Lower leg skin (tissue), 4 donors: ENCODE results near the gene SIRT4. TPM values are rescaled to one million over a fixed set of nuclear protein-coding genes. Genes with fewer than 3 reads are reported as not detected.
"Not testable (repeated sequence)": the region's sequence is repeated elsewhere in the genome, so short reads cannot be mapped to it uniquely, and the experiment has no call there.

Experiments used
- DNase-seq, 2 donors: peaks; one replicate each; pipeline ENCODE4 v3.0.0-alpha.2; 2019; ENCODE audit warnings: low spot score in 2 of 2
- H3K4me3 ChIP-seq: fragments of 200-600 bp; sonication (generic); 2 replicates; pipeline ENCODE4 v1.5.1; 2017; ENCODE audit warnings: mild to moderate bottlenecking, low read depth; ENCODE audit not compliant: poor library complexity, severe bottlenecking
- CTCF ChIP-seq, 3 donors: fragments of 450-650 bp; IDR thresholded peaks; one replicate each; pipeline ENCODE4 v1.5.1; 2016; ENCODE audit warnings: antibody characterized with exemption in 3 of 3, mild to moderate bottlenecking in 3 of 3, moderate library complexity in 2 of 3
- POLR2A ChIP-seq, 2 donors: fragments of 450-650 bp; IDR thresholded peaks; one replicate each; pipeline ENCODE4 v1.6.1; 2016 to 2017; ENCODE audit warnings: antibody characterized with exemption in 2 of 2, mild to moderate bottlenecking in 1 of 2, moderate library complexity in 1 of 2
- WGBS, 2 donors: methylation state at CpG; one replicate each; pipeline ENCODE4 v1.1.5; 2018; 5-methylcytosine and 5-hydroxymethylcytosine counted together
- intact Hi-C: fragments of 100-400 bp; cut with DNase I; formaldehyde crosslinking; loops from one replicate; pipeline ENCODE4 v1.15.0; 2023; ENCODE audit warnings: low total_unique reads
- total RNA-seq, 4 donors: library from RNA; depleted of rRNA; stranded (reverse); fragments of >200 nt; gene quantifications; one replicate each; pipeline ENCODE4 v1.1.0, GENCODE V29; 2016

The SIRT4 gene, protein sequence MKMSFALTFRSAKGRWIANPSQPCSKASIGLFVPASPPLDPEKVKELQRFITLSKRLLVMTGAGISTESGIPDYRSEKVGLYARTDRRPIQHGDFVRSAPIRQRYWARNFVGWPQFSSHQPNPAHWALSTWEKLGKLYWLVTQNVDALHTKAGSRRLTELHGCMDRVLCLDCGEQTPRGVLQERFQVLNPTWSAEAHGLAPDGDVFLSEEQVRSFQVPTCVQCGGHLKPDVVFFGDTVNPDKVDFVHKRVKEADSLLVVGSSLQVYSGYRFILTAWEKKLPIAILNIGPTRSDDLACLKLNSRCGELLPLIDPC
- total RNA-seq: 1 to 10 TPM in 3 of 4 donors, under 1 TPM in 1; 0.49 to 4.1 (median 2.8) TPM

DNA sequence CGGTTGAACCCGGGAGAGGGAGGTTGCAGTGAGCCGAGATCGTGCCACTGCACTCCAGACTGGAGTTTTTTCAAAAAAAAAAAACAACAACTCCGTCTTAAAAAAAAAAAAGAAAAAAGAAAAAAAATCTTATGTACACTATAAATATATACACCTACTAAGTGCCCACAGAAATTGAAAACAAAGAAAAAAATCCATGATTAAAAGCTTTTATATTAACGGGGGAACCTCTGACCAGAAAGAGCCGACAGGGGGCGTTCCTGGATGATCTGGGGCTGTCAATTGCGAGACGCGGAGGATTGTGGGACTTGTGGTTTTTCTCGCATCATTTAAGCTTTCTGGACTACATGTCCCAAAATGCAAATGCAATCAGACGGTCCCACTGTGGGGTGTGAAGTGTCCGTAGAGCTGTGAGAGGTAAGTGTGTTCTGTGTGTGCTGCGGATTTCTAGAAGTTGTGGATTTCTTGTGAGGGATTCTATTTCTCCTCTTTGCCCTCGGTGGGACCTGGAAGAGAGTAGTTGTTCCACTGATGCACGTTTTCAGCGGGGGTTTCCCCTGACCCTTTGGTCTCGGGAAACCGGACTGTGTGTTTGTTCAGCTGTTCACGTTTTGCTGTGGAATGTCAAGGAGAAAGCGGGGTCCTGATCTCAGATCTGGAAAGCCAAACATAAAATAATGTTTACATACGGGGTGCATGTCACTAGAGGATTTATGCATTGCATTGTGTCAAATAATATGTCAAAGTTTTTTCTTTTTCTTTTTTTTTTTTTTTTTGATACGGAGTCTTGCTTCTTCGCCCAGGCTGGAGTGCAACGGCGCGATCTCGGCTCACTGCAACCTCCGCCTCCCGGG, at the start of gene SIRT4:
TSS of gene SIRT4 (plus strand) at position 360 of the 854 bp plus-strand sequence. CDS start 1,241 bp downstream, outside the sequence.
- peak; percentile 92 to 96 for DNase-seq
- 8% methylated on average over 31 of the region's 31 CpGs for WGBS, 2 donors
- peak within 1 kb of the TSS; percentile 50 for H3K4me3 ChIP-seq
- TF ChIP-seq POLR2A (IDR thresholded peaks at IDR 0.05): no peak
- intact Hi-C loops: no loop called here

DNA sequence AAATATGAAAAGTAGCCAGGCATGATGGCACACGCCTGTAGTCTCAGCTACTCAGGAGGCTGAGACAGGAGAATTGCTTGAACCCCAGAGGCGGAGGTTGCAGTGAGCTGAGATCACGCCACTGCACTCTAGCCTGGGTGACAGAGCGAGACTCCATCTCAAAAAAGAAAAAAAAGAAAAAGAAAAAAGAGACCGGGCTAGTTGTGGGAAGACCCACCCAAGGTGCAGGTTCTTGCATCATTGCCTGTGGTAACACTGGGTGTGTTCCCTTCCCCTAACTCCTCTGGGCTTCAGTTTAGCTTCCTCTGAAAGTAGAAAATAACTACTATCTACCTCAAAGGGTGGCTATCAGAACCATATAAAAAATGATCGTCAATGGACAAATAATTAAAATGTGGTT, 48.8 kb upstream of the SIRT4 start:
- 59 to 65% methylated on average over 6 of the region's 6 CpGs for WGBS, 2 donors
- intact Hi-C loops: not testable (repeated sequence)

GRCh38 chr12:120254809-120255208, 47.3 kb upstream of the SIRT4 start:
- no peak overlapping the region for H3K4me3 ChIP-seq
- intact Hi-C loops: no loop called here
- DNase-seq: no peak
- TF ChIP-seq POLR2A (IDR thresholded peaks at IDR 0.05) (no peak), CTCF (IDR thresholded peaks at IDR 0.05) (no peak)
- 81 to 87% methylated on average over 7 of the region's 7 CpGs for WGBS, 2 donors

More for the DNA sequence above, 48.8 kb upstream of the SIRT4 start:
- not testable (repeated sequence) for H3K4me3 ChIP-seq
- peak in 1 of 2 donors; percentile 44 for DNase-seq

DNA sequence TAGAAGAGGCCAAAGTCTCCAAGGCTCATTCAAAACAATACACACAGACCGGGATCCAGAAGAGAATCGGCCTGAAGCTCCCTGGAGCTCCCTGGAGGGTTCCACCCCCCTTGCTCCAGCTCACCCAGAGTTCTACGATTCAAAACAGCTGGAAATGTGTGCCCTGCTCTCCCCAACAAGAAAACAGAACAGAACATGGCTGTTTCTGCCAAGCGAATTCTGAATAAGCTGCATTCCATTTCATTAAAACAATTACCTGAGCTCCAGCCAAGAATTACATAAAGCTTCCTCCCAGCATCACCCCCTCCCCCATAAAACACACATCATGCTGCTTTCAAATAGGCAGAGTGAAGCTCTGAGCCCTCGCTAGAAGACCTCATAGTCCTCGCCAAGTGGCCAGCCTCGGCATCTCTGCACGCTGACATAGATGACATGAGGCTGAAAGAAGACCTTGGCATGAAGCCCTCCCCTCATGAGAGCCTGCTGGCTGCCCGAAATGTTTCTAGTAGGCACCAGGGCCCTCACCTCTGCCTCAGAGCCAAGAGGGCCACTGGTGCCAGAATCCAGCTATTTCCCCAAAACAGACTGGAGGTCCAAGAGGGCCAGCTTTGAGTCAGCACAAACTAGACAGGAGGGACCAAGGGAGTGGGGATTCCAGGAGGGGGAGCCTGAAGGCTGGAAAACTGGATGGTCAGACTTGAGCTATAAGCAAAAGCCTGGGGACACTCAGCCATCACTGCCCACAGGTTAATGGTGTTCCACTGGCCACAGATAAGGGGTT, 44.9 kb upstream of the SIRT4 start:
- WGBS, 2 donors: 20 to 23% methylated on average over 8 to 9 of the region's 9 CpGs
- TF ChIP-seq POLR2A (IDR thresholded peaks at IDR 0.05): no peak
- no peak for TF ChIP-seq CTCF (IDR thresholded peaks at IDR 0.05)
- intact Hi-C loops: no loop called here
- peak in 1 of 2 donors; percentile 32 for DNase-seq
- H3K4me3 ChIP-seq: no peak overlapping the region

- TF ChIP-seq CTCF (IDR thresholded peaks at IDR 0.05) (no peak), POLR2A (IDR thresholded peaks at IDR 0.05) (no peak)
- intact Hi-C loops: no loop called here
- DNase-seq: no peak
- WGBS, 2 donors: 81 to 90% methylated on average over 5 of the region's 5 CpGs
- H3K4me3 ChIP-seq: no peak overlapping the region
Observed at GRCh38 chr12:120258323-120258896, 43.7 kb upstream of the SIRT4 start.

GRCh38 chr12:120259418-120260202, 42.5 kb upstream of the SIRT4 start:
- intact Hi-C loops: no loop called here
- 67 to 82% methylated on average over 8 of the region's 8 CpGs for WGBS, 2 donors

More at GRCh38 chr12:120259418-120260202, 42.5 kb upstream of the SIRT4 start:
- no peak overlapping the region for H3K4me3 ChIP-seq
- peak in 1 of 2 donors; percentile 44 for DNase-seq
- TF ChIP-seq CTCF (IDR thresholded peaks at IDR 0.05) (no peak), POLR2A (IDR thresholded peaks at IDR 0.05) (no peak)
